ENCODE data around the gene JDP2.
A peak's percentile ranks its signal among the peaks of the same experiment; 100 is the strongest.

The JDP2 gene

DNA sequence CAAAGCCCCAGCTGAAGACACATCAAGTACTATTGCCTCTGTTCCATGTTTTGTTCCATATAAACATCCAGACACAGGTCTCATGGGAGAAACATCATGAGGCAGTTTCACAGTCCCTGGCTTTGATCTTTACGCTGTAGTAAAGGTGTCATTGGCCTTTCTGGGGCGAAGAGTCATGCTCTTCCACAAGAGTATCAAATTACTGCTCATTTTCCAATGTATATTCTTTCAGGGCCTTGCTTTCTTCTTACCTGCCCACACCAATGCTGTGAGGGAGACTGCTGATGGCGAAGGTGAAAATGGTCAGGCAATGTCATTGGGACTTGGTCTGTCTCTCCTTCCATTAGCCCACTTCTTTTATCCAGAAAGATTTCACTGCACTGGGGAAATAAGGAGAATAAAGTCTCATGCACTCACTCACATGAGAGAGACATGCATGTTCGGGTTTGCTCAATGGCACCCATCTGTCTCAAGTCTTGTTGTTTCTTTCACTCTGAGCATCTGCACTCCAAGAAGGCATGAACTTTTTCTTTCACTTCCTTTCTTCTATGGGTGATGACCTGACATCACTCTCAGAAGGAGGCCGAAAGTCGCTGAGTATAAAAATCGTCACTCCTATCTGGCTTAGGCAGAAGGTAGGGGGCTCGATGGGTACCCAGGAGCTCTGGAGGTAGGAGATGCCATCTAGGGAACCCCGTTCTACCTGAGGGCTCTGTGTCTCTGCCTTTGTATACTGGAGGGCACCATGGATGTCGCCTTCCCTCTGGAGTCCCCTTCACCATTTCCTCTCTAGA is 1.3 kb upstream of the JDP2 start:
- H3K4me3 Mint-ChIP-seq = peak overlapping the region; percentile 56
- no peak for DNase-seq
- H3K27ac Mint-ChIP-seq = no peak overlapping the region
- peaks cover 13% of the 10 kb centered on the region for H3K4me1 Mint-ChIP-seq (ENCODE audit: low read depth)
- H3K36me3 Mint-ChIP-seq (ENCODE audit: low read depth) = no peaks in the 10 kb centered on the region
- H3K9me3 Mint-ChIP-seq = peaks cover 3% of the 10 kb centered on the region
- H3K27me3 Mint-ChIP-seq = peaks cover 43% of the 10 kb centered on the region

DNA sequence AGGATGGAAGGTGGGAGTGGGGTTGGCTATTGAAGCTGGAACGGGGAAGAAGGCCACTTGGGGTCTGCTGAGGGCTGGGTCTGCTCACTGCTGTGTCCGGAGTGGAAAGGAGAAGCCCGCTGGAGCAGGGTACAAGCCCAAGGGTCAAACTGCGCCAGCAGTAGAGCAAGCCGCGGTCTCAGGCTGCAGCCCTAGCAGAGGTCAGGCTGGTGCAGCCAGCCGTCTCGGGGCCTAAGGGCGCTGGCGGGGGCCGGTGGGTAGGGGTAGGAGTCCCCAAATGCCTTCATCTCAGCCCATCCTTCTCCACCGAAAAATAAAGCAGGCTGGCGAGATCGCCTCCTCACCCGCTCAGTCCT is 718 bp upstream of the JDP2 start:
- peaks cover 43% of the 10 kb centered on the region for H3K27me3 Mint-ChIP-seq
- no peak for DNase-seq
- peak overlapping the region; percentile 56 for H3K4me3 Mint-ChIP-seq
- H3K4me1 Mint-ChIP-seq (ENCODE audit: low read depth) = peaks cover 11% of the 10 kb centered on the region
- no peak overlapping the region for H3K27ac Mint-ChIP-seq
- no peaks in the 10 kb centered on the region for H3K36me3 Mint-ChIP-seq (ENCODE audit: low read depth)
- H3K9me3 Mint-ChIP-seq = peaks cover 3% of the 10 kb centered on the region

DNA sequence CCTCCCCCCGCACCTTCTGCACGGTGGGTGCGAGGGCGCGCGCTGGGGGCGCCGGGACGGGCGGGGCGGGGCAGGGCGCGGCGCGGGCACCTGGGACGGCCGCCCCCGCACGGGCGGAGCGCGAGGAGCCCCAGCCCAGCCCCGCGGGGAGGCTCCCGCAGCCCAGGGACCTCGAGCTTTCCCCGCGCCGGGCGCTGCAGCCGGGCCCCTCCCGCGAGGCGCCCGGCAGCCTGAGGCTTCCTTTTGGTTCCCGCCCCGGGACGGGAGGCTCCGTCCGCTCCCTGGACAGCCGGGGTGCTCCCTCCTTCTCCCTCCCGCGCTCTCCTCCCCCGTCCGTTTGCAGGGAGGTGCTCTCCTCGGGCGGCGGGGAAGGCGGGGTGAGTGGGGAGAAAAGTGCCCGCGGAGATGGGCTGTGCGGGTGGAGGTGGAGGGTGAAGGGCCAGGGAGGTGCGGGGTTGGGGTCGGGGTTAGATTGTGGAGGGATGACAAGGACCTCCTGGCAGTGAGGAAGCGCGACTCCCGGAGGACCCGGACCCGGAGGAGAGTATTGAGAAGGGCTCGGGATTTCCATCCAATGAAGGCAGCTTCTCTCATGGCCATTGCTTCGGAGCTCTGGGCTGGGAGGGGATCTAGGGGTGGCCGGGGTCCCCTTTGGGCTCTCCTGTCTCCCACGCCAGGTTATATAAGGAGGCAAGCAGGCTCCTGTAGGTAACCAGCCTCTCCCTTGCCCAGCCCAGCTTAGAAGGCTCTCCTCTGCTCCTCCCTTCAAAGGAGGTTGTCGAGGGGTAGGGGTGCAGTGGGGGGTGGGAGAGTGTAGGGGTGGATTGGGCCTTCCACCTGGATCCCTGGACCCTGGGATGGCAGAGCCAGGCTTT is 645 bp downstream of the JDP2 start:
- Mint-ChIP-seq H3K4me3 (peak overlapping the region; percentile 69), H3K27me3 (peaks cover 43% of the 10 kb centered on the region), H3K36me3 (ENCODE audit: low read depth) (no peaks in the 10 kb centered on the region), H3K27ac (no peak overlapping the region), H3K4me1 (ENCODE audit: low read depth) (peaks cover 8% of the 10 kb centered on the region), H3K9me3 (peaks cover 3% of the 10 kb centered on the region)
- DNase-seq = peak; percentile 42

DNA sequence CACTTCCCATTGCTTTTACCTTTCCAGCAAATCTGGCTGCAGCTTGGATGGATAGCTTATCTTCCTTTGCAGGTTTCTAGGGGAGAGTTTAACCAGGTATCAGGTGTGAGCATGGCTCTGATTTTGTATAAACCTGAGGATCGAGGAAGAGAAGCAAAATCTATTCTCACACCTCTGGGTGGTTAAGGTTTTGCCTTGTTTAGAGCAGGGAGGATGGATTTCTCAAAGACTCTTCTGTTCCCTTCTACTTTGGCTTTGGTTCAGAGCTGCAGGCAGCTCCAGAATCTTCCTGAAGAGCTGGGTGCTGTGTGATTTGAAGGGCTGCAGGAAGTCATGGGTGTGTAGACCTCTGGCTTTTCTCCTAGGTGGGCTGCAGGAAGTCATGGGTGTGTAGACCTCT is 1.7 kb downstream of the JDP2 start:
- Mint-ChIP-seq H3K9me3 (no peaks in the 10 kb centered on the region), H3K4me3 (no peak overlapping the region), H3K36me3 (ENCODE audit: low read depth) (no peaks in the 10 kb centered on the region), H3K4me1 (ENCODE audit: low read depth) (peaks cover 8% of the 10 kb centered on the region), H3K27me3 (peaks cover 39% of the 10 kb centered on the region), H3K27ac (no peak overlapping the region)
- DNase-seq = no peak

DNA sequence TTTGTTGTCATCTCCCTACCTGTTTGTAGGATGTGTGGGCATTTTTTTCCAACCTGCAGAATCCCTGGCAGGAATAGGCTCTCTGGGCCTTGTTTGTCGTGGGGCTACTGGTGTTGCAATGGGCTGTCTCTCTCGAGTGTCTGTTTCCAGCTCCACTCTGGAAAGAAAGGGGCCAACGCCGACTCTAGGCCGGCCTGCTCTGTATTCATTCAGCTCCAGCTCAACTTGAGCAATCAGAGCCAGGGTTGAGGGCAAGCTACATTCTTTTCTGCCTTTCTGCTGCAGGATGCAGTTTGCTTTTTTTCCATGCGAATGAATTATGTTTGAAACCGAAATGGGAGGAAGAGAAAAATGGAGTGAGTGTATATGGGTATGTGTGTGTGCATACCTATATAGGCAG is 2.3 kb downstream of the JDP2 start:
- Mint-ChIP-seq H3K27ac (no peak overlapping the region), H3K4me3 (no peak overlapping the region), H3K36me3 (ENCODE audit: low read depth) (no peaks in the 10 kb centered on the region), H3K27me3 (peaks cover 37% of the 10 kb centered on the region), H3K9me3 (no peaks in the 10 kb centered on the region), H3K4me1 (ENCODE audit: low read depth) (peaks cover 8% of the 10 kb centered on the region)
- DNase-seq = no peak

DNA sequence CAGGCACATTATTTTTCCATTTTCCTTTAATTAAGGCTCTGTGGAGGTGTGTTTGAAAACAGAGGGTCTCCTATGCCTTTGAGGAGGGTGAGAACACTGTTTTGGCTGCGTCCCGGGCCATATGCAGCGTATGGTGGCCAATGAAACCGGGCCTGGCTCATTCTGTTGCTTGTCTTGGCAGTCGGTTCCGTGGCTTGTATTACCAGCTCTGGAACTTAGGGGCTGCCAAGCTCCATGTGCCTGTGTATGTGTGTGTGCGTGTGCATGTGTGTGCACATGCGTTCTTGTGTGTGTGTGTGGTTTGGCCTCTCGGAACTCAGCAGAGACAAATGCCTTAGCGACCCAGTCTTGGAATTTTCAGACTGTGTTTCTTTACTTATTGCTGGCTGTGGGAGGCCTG is 2.7 kb downstream of the JDP2 start:
- no peaks in the 10 kb centered on the region for H3K36me3 Mint-ChIP-seq (ENCODE audit: low read depth)
- no peak for DNase-seq
- no peak overlapping the region for H3K27ac Mint-ChIP-seq
- H3K4me3 Mint-ChIP-seq = no peak overlapping the region
- H3K9me3 Mint-ChIP-seq = no peaks in the 10 kb centered on the region
- peaks cover 33% of the 10 kb centered on the region for H3K27me3 Mint-ChIP-seq
- peaks cover 9% of the 10 kb centered on the region for H3K4me1 Mint-ChIP-seq (ENCODE audit: low read depth)

DNA sequence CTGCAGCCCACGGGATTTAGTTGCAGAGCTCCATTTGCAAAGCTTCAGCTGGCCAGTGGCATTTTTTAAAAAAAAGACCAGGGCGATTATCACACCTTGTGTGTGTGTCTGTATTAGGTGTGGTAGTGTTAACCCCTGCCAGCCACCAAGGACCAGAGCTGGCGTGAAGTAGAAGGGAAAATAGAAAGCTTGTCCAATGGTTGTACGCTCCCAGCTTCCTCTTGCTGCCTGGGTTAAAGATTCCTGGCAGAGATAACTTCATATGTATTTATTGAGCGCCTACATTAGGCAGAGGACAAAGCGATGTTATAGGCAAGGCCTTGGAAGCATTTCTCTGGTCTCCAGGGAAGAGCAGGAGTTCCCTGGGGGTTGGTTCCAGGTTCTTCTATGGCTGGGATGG is 3.2 kb downstream of the JDP2 start:
- peaks cover 28% of the 10 kb centered on the region for H3K27me3 Mint-ChIP-seq
- H3K36me3 Mint-ChIP-seq (ENCODE audit: low read depth) = no peaks in the 10 kb centered on the region
- H3K27ac Mint-ChIP-seq = no peak overlapping the region
- no peak overlapping the region for H3K4me3 Mint-ChIP-seq
- no peak for DNase-seq
- H3K4me1 Mint-ChIP-seq (ENCODE audit: low read depth) = peaks cover 10% of the 10 kb centered on the region
- no peaks in the 10 kb centered on the region for H3K9me3 Mint-ChIP-seq

DNA sequence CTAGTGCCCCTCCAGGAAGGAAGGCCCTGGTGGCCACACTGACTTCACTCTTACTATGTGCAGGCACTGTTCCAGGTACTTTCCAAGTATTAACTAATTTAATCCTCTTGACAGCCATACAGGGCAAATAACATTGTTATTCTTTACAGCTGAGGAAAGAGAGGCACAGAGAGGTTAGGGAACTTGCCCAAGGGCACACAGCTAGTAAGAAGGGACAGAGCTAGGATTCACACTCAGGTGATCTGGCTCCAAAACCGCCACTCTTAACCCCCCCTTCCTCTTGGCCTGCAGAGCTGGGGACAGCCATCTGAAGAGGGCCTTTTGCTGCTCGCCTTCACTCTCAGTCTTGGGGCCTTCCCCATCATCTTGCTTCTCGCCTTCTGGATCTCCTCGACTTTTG is 4.0 kb downstream of the JDP2 start:
- no peak overlapping the region for H3K27ac Mint-ChIP-seq
- peaks cover 4% of the 10 kb centered on the region for H3K4me1 Mint-ChIP-seq (ENCODE audit: low read depth)

DNA sequence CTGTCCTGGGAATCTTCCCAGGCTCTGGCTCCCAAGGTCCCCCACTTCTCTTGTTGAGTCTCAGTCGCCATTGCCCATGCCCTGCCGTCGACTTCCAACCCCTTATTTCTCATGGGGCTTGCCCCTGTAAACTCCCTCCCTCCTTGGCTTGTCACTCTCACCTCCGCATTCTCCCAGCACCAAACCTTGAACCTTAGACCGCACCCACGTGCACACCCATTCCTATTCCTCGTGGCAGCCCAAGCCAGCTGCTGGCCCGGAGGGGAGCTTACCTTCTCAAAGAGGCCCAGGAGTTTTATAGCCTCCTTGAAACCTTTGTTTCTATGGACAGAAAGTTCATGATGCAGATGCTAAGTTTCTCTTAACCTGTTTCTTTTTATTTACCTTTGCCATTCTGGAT is 4.6 kb downstream of the JDP2 start:
- no peak overlapping the region for H3K4me3 Mint-ChIP-seq
- H3K27me3 Mint-ChIP-seq = peaks cover 17% of the 10 kb centered on the region
- no peak overlapping the region for H3K27ac Mint-ChIP-seq
- no peaks in the 10 kb centered on the region for H3K36me3 Mint-ChIP-seq (ENCODE audit: low read depth)
- DNase-seq = no peak
- H3K4me1 Mint-ChIP-seq (ENCODE audit: low read depth) = peaks cover 2% of the 10 kb centered on the region
- no peaks in the 10 kb centered on the region for H3K9me3 Mint-ChIP-seq

More for the DNA sequence above, 4.0 kb downstream of the JDP2 start:
- DNase-seq = no peak
- Mint-ChIP-seq H3K36me3 (ENCODE audit: low read depth) (no peaks in the 10 kb centered on the region), H3K27me3 (peaks cover 20% of the 10 kb centered on the region), H3K4me3 (no peak overlapping the region), H3K9me3 (no peaks in the 10 kb centered on the region)

DNA sequence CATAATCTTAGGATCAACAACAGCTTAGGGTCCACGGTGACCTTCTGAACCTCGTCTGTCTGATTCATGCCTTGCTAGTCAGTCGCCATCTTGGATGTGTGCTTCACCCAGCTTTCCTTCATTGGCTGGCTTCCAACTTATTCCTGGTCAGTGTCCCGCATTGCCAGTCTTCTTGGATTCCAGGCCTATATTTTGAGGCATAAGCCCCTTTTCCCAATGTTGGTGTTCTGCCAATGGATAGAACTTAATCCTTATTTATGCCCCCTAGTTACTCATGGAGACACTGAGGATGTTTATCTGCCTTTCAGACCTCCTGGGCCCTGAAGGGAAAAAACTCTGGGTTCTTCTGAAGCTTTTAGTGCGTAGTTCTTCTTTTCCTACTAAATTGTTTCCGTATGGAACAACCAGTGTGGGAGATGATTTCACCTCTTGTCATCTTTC is 5.8 kb downstream of the JDP2 start:
- no peak overlapping the region for H3K27ac Mint-ChIP-seq
- H3K4me1 Mint-ChIP-seq (ENCODE audit: low read depth) = peaks cover 2% of the 10 kb centered on the region
- no peak overlapping the region for H3K4me3 Mint-ChIP-seq
- no peaks in the 10 kb centered on the region for H3K36me3 Mint-ChIP-seq (ENCODE audit: low read depth)
- DNase-seq = no peak
- no peaks in the 10 kb centered on the region for H3K9me3 Mint-ChIP-seq
- H3K27me3 Mint-ChIP-seq = peaks cover 13% of the 10 kb centered on the region

DNA sequence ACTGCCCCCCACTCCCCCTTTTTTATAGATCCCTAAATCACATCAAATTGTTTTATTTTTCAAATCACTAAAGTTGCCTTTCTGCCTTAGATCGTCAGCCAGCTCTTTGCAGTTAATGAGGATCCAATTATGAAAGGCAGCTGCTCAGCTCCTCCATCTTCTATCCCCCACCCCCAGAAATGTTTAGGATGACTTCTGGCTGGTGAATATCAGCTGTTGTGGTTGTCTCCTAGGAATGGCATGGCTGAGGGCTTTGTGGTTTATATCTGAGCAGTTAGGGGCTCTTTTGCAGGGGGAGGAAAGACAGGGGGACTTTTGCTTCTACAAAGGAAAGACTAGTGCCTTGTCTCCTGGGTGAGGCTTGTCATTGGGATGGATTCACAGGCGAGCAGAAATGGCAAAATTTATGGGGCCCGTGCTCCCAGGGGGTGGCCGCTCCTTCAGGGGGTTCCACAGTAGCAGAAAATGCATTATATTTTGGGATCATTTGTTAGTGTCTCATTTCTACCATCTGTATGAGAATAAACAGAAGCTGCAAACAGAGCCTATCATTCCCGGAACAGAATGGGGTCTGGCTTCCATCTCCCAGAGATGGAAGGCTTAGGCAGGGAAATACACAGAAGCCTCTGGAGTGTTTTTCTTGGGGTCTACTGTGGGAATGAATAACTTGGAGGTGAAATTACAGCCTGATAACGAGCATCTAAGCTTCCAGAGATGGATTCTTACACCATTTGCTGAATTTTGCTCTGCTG is 6.5 kb downstream of the JDP2 start:
- no peak for DNase-seq
- no peak overlapping the region for H3K4me3 Mint-ChIP-seq
- no peak overlapping the region for H3K27ac Mint-ChIP-seq
- H3K9me3 Mint-ChIP-seq = no peaks in the 10 kb centered on the region
- peaks cover 7% of the 10 kb centered on the region for H3K27me3 Mint-ChIP-seq
- peaks cover 2% of the 10 kb centered on the region for H3K4me1 Mint-ChIP-seq (ENCODE audit: low read depth)
- no peaks in the 10 kb centered on the region for H3K36me3 Mint-ChIP-seq (ENCODE audit: low read depth)

DNA sequence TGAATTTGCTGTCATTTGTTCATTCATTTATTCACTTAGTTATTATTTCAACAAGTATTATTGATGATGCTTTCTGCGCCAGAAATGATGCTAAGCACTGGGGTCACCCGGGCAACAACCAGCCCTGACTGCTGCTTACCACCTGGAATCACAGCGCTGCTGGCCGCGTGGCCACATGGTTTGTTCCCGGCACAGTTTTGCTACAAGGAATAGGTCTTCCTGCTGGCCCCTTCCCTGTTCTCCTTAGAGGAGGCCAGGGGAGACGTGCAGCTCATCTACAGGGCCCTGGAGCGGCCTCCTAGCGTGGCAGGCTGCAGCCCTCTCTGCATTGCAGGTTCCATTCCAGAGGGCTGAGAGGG is 7.0 kb downstream of the JDP2 start:
- DNase-seq = no peak
- Mint-ChIP-seq H3K4me3 (no peak overlapping the region), H3K27me3 (peaks cover 2% of the 10 kb centered on the region), H3K4me1 (ENCODE audit: low read depth) (peaks cover 2% of the 10 kb centered on the region), H3K9me3 (no peaks in the 10 kb centered on the region), H3K36me3 (ENCODE audit: low read depth) (no peaks in the 10 kb centered on the region), H3K27ac (no peak overlapping the region)

DNA sequence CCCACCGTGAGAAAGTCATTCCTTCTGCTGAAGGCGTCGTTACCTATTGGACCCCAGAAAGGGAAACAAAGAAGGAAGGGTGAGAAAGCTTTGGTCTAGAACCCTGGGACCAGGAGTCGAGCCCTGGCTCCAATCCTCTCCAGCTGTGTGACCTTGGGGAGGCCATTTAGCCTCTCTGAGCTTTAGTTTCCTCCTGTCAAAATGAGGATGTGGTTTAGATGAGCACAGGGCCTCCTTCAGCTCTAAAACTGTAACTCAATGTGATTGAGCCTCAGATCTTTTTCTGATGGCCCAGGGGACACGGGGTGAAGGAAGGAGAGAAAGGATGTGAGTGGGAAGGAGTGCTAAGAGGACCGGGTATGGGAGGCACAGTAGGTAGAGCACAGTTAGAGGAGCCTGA is 7.7 kb downstream of the JDP2 start:
- no peak overlapping the region for H3K27ac Mint-ChIP-seq
- peaks cover 2% of the 10 kb centered on the region for H3K27me3 Mint-ChIP-seq
- no peaks in the 10 kb centered on the region for H3K9me3 Mint-ChIP-seq
- H3K36me3 Mint-ChIP-seq (ENCODE audit: low read depth) = no peaks in the 10 kb centered on the region
- H3K4me1 Mint-ChIP-seq (ENCODE audit: low read depth) = peaks cover 2% of the 10 kb centered on the region
- DNase-seq = no peak
- no peak overlapping the region for H3K4me3 Mint-ChIP-seq

DNA sequence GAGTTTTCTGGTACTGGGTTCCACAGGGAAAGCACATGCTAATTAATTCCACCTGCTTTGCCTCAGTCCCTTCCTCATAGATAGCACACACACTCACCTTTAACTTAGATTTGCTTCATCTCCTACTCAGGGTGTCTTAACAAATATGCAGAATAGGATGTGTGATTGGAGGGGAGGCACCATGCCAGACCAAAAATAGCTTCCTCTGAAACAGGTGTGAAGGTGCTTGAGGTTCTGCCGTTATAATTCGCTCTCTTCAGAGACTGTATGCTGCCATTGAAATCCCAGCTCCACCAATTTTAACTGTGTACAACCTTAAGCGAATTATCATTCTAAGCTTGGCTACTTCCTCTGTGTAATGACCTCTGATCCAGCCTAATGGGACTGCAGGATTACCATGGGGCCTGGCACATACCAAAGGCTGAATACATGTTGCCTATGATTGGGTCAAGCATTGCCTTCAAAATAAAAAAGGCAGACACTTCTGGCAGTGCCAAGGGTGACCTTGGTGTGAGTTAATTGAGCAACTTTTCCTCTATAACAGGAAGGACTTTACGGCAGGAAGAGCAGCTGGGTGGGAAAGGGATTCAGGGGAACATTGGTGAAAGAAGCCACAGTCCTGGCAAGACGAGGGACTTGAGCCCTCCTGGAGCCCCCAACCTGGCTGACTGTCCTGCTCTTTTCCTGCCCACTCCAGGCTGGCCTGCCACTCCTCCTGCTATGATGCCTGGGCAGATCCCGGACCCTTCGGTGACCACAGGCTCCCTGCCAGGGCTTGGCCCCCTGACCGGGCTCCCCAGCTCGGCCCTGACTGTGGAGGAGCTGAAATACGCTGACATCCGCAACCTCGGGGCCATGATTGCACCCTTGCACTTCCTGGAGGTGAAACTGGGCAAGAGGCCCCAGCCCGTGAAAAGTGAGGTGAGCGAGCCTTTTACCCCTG is 9.7 kb downstream of the JDP2 start:
- H3K27ac Mint-ChIP-seq = no peak overlapping the region
- no peak overlapping the region for H3K4me3 Mint-ChIP-seq
- peaks cover 2% of the 10 kb centered on the region for H3K4me1 Mint-ChIP-seq (ENCODE audit: low read depth)

More for the DNA sequence above, 9.7 kb downstream of the JDP2 start:
- Mint-ChIP-seq H3K36me3 (ENCODE audit: low read depth) (no peaks in the 10 kb centered on the region), H3K27me3 (no peaks in the 10 kb centered on the region), H3K9me3 (no peaks in the 10 kb centered on the region)
- no peak for DNase-seq

Data from activated T-cell treated with anti-CD3 and anti-CD28 coated beads, Interleukin-2, amount 50 U/mL, for 24 hours (primary cell).